IMR-90 (cell line): ENCODE results near the gene LPCAT4. TPM values are rescaled to one million over a fixed set of nuclear protein-coding genes. Genes with fewer than 3 reads are reported as not detected.

Source experiments
- ATAC-seq: fragments of 200-7000 bp; cut with Tn5 transposase; 2 replicates; pipeline ENCODE4 v1.9.1; 2020; ENCODE audit warnings: low read depth, mild to moderate bottlenecking, moderate library complexity
- BruUV-seq: library from RNA; stranded (reverse); fragments of 400-500 nt; replicated peaks from 2 replicates; lab custom pipeline; 2021; lab: Mats Ljungman, UMichigan
- CTCF ChIA-PET: fragments of 300-600 bp; formaldehyde crosslinking; extraction: SDS; loops from one replicate; lab custom pipeline; 2021; ENCODE audit warnings: antibody characterized with exemption; lab: Yijun Ruan, JAX
- POLR2A ChIA-PET: fragments of 300-600 bp; sonication (Branson Sonifier 250); formaldehyde crosslinking; loops from one replicate; lab custom pipeline; 2022; ENCODE audit warnings: antibody characterized with exemption; ENCODE audit not compliant: unreplicated experiment; lab: Charles Lee
- DNase-seq: peaks from one replicate; pipeline ENCODE4 v3.0.0; 2013
- H2AFZ ChIP-seq: replicated peaks from 2 replicates; pipeline ENCODE3; 2013; ENCODE audit warnings: low read length, mild to moderate bottlenecking; ENCODE audit not compliant: poor library complexity
- H2AK5ac ChIP-seq: 2 replicates; pipeline ENCODE4 v1.6.1; 2013; ENCODE audit warnings: low read depth, low read length, inconsistent platforms
- H2AK9ac ChIP-seq: replicated peaks from 2 replicates; pipeline ENCODE3; 2013; ENCODE audit warnings: mild to moderate bottlenecking, low read depth, low read length, moderate library complexity; ENCODE audit not compliant: poor library complexity
- H2BK120ac ChIP-seq: 2 replicates; pipeline ENCODE4 v1.6.1; 2013; ENCODE audit warnings: low read depth, low read length, inconsistent platforms
- H2BK15ac ChIP-seq: 3 replicates; pipeline ENCODE4 v1.6.1; 2013; ENCODE audit warnings: low read depth, low read length, inconsistent platforms
- H2BK20ac ChIP-seq: 2 replicates; pipeline ENCODE4 v1.6.1; 2013; ENCODE audit warnings: low read depth, mild to moderate bottlenecking, inconsistent platforms, low read length, moderate library complexity
- H2BK5ac ChIP-seq: 2 replicates; pipeline ENCODE4 v1.6.1; 2013; ENCODE audit warnings: mild to moderate bottlenecking, low read depth, low read length, inconsistent platforms; ENCODE audit not compliant: poor library complexity, severe bottlenecking
- H3K14ac ChIP-seq: replicated peaks from 2 replicates; pipeline ENCODE4 v1.6.1; 2013; ENCODE audit warnings: low read depth, low read length, inconsistent platforms
- H3K18ac ChIP-seq: 2 replicates; pipeline ENCODE4 v1.6.1; 2013; ENCODE audit warnings: low read depth, low read length, control low read depth
- H3K23ac ChIP-seq: 2 replicates; pipeline ENCODE4 v1.6.1; 2013; ENCODE audit warnings: low read depth, low read length, inconsistent platforms
- H3K27ac ChIP-seq: 2 replicates; pipeline ENCODE4 v1.5.1; 2013; ENCODE audit warnings: mild to moderate bottlenecking, control low read depth, low read length; ENCODE audit not compliant: insufficient read depth
- H3K27me3 ChIP-seq: 2 replicates; pipeline ENCODE4 v1.6.1; 2013; ENCODE audit warnings: low read length; ENCODE audit not compliant: control insufficient read depth, insufficient read depth
- H3K36me3 ChIP-seq: 2 replicates; pipeline ENCODE4 v1.6.1; 2013; ENCODE audit warnings: low read length, mixed read lengths; ENCODE audit not compliant: control insufficient read depth, insufficient read depth
- H3K4ac ChIP-seq: 2 replicates; pipeline ENCODE4 v1.6.1; 2013; ENCODE audit warnings: low read depth, low read length, inconsistent platforms
- H3K4me1 ChIP-seq: 2 replicates; pipeline ENCODE4 v1.6.1; 2013; ENCODE audit warnings: low read length, mixed read lengths; ENCODE audit not compliant: control insufficient read depth, insufficient read depth
- H3K4me2 ChIP-seq: 2 replicates; pipeline ENCODE4 v1.6.1; 2013; ENCODE audit warnings: low read depth, mild to moderate bottlenecking, control low read depth, low read length, moderate library complexity
- H3K4me3 ChIP-seq: 2 replicates; pipeline ENCODE4 v1.5.1; 2013; ENCODE audit warnings: low read depth, mild to moderate bottlenecking, control low read depth, low read length, moderate library complexity; ENCODE audit not compliant: insufficient read depth
- H3K56ac ChIP-seq: 2 replicates; pipeline ENCODE4 v1.6.1; 2013; ENCODE audit warnings: low read length, inconsistent platforms; ENCODE audit not compliant: insufficient read depth; ENCODE audit errors: extremely low read depth
- H3K79me1 ChIP-seq, 2 experiments: 2 replicates each; pipeline ENCODE4 v1.6.1; 2013; ENCODE audit warnings: low read length in 2 of 2, inconsistent platforms in 1 of 2, low read depth in 1 of 2
- H3K9ac ChIP-seq: 2 replicates; pipeline ENCODE4 v1.6.1; 2013; ENCODE audit warnings: low read depth, low read length, control low read depth
- H3K9me1 ChIP-seq: 2 replicates; pipeline ENCODE4 v1.6.1; 2013; ENCODE audit warnings: low read length, inconsistent platforms; ENCODE audit not compliant: insufficient read depth
- H3K9me3 ChIP-seq: 2 replicates; pipeline ENCODE4 v1.6.1; 2013; ENCODE audit warnings: low read length; ENCODE audit not compliant: control insufficient read depth, insufficient read depth
- H4K20me1 ChIP-seq: 2 replicates; pipeline ENCODE4 v1.6.1; 2013; ENCODE audit warnings: low read length, inconsistent platforms; ENCODE audit not compliant: insufficient read depth
- H4K5ac ChIP-seq: 2 replicates; pipeline ENCODE4 v1.6.1; 2013; ENCODE audit warnings: mild to moderate bottlenecking, low read depth, low read length, control low read depth
- H4K8ac ChIP-seq, 2 experiments: 2 replicates each; pipeline ENCODE4 v1.6.1; 2013; ENCODE audit warnings: low read depth in 2 of 2, low read length in 2 of 2, control low read depth in 1 of 2, inconsistent platforms in 1 of 2
- H4K91ac ChIP-seq: 2 replicates; pipeline ENCODE4 v1.6.1; 2013; ENCODE audit warnings: low read depth, low read length, inconsistent platforms; ENCODE audit not compliant: insufficient read depth
- BHLHE40 ChIP-seq: fragments of 150-350 bp; IDR thresholded peaks from 2 replicates; pipeline ENCODE4 v1.6.1; 2016; ENCODE audit warnings: mild to moderate bottlenecking, low read depth, low read length
- CEBPB ChIP-seq: IDR thresholded peaks from 2 replicates; pipeline ENCODE4 v1.6.1; 2012; ENCODE audit warnings: low read depth, low read length, improper control_type of control experiment
- CTCF ChIP-seq: conservative IDR thresholded peaks from 2 replicates; pipeline ENCODE4 v1.5.1; 2012; ENCODE audit warnings: mild to moderate bottlenecking, low read depth, low read length, improper control_type of control experiment
- ELK1 ChIP-seq: fragments of 150-350 bp; IDR thresholded peaks from 2 replicates; pipeline ENCODE4 v1.6.1; 2016; ENCODE audit warnings: low read depth, mild to moderate bottlenecking, low read length, moderate library complexity, borderline replicate concordance
- FOS ChIP-seq: fragments of 150-350 bp; IDR thresholded peaks from 2 replicates; pipeline ENCODE4 v1.6.1; 2016; ENCODE audit warnings: low read depth, low read length
- MAFK ChIP-seq: IDR thresholded peaks from 2 replicates; pipeline ENCODE4 v1.6.1; 2012; ENCODE audit warnings: low read depth, low read length, improper control_type of control experiment
- NFE2L2 ChIP-seq: fragments of 150-350 bp; IDR thresholded peaks from 2 replicates; pipeline ENCODE4 v1.6.1; 2016; ENCODE audit warnings: low read depth, mild to moderate bottlenecking, low read length
- POLR2A ChIP-seq: IDR thresholded peaks from 2 replicates; pipeline ENCODE4 v1.6.1; 2012; ENCODE audit warnings: mild to moderate bottlenecking, low read depth, low read length
- RAD21 ChIP-seq: IDR thresholded peaks from 2 replicates; pipeline ENCODE4 v1.6.1; 2012; ENCODE audit warnings: low read length, improper control_type of control experiment
- RCOR1 ChIP-seq: IDR thresholded peaks from 2 replicates; pipeline ENCODE4 v1.6.1; 2012; ENCODE audit warnings: mild to moderate bottlenecking, low read length, improper control_type of control experiment; ENCODE audit not compliant: insufficient replicate concordance
- SMC3 ChIP-seq: fragments of 150-350 bp; IDR thresholded peaks from 2 replicates; pipeline ENCODE4 v1.6.1; 2016; ENCODE audit warnings: low read depth, mild to moderate bottlenecking, antibody characterized with exemption, low read length, moderate library complexity
- USF2 ChIP-seq: fragments of 150-350 bp; IDR thresholded peaks from 2 replicates; pipeline ENCODE4 v1.6.1; 2017; ENCODE audit warnings: mild to moderate bottlenecking, antibody characterized with exemption, low read length, low read depth
- WGBS, 2 experiments: methylation state at CpG; one replicate each; pipeline versions ENCODE4 v1.1.5 to v1.1.7; 2013; ENCODE audit warnings: missing lambda C conversion rate in 2 of 2; ENCODE audit not compliant: insufficient read length in 1 of 2; ENCODE audit errors: extremely low coverage in 2 of 2; 5-methylcytosine and 5-hydroxymethylcytosine counted together
- dilution Hi-C: fragments of 300-500 bp; cut with HindIII; formaldehyde crosslinking; loops from one replicate; pipeline ENCODE4 v1.14.3; 2018; ENCODE audit warnings: low sequenced_read_pairs; ENCODE audit not compliant: unreplicated experiment
- in situ Hi-C: fragments of 300-500 bp; cut with MboI; formaldehyde crosslinking; loops from 3 replicates; pipeline ENCODE4 v1.14.3; 2019; ENCODE audit warnings: low sequenced_read_pairs, inconsistent platforms, mixed read lengths
- intact Hi-C: fragments of 100-400 bp; cut with micrococcal nuclease; formaldehyde crosslinking; loops from 2 replicates; pipeline ENCODE4 v1.10.0; 2022
- polyA plus RNA-seq, 3 experiments: library from polyadenylated mRNA; depleted of rRNA; stranded (reverse); fragments of >200 nt; gene quantifications; 2 replicates each; pipeline ENCODE4 v1.2.3, GENCODE V29; 2012; ENCODE audit warnings: low replicate concordance in 1 of 3
- total RNA-seq: library from RNA; depleted of rRNA; stranded (reverse); fragments of >200 nt; gene quantifications from 2 replicates; pipeline ENCODE4 v1.2.3, GENCODE V29; 2012

The LPCAT4 gene
- total and polyA plus RNA-seq, 2 of the 4 experiments (the other 2 are of a cell fraction) = 3.8 to 44.4 TPM

- H2BK5ac ChIP-seq = no peak overlapping the region
- no peak overlapping the region for H2BK15ac ChIP-seq
- no peaks in the 10 kb centered on the region for H3K27me3 ChIP-seq
- H3K14ac ChIP-seq = no peak overlapping the region
- no peak overlapping the region for H3K27ac ChIP-seq
- peaks cover 10% of the 10 kb centered on the region for H3K9me1 ChIP-seq
- no peak overlapping the region for H2AK9ac ChIP-seq
- H3K4me1 ChIP-seq = 0 out of 2 replicates have a peak, but pooled peaks cover 3% of the 10 kb centered on the region
- no peak overlapping the region for H2BK120ac ChIP-seq
- no CpG with 5 or more reads among the region's 8 CpGs for WGBS, 2 experiments
- H2AFZ ChIP-seq = no peak overlapping the region
- no peak overlapping the region for H3K4me3 ChIP-seq
- H3K36me3 ChIP-seq = peaks cover 23% of the 10 kb centered on the region
- no peak overlapping the region for H4K91ac ChIP-seq
- H3K79me1 ChIP-seq = peaks cover 23 to 39% of the 10 kb centered on the region in 2 experiments
- no peak overlapping the region for H3K4me2 ChIP-seq
- in situ Hi-C loops (loop anchor here (10.0 kb wide), 1 partner anchor 259 kb away; the partner anchor contains the start of genes EMC7 and PGBD4), intact Hi-C loops (loop anchor here (10.0 kb wide), 1 partner anchor 299 kb away; no protein-coding TSS in a partner anchor), dilution Hi-C loops (no loop called here)
- TF ChIP-seq MAFK (no peak), SMC3 (no peak), BHLHE40 (no peak), USF2 (no peak), CEBPB (no peak), ELK1 (no peak), RCOR1 (no peak), NFE2L2 (no peak), FOS (no peak), POLR2A (no peak), CTCF (no peak), RAD21 (no peak)
- no peak overlapping the region for H3K56ac ChIP-seq
- peaks cover 8% of the 10 kb centered on the region; the same call in 1 of the 2 replicates for H4K20me1 ChIP-seq
- no peak for ATAC-seq
- no peak overlapping the region for H3K9ac ChIP-seq
- H3K23ac ChIP-seq = no peak overlapping the region
- no peak overlapping the region for H4K5ac ChIP-seq
- H4K8ac ChIP-seq = no peak overlapping the region
- no TSS peak for BruUV-seq
- H3K4ac ChIP-seq = no peak overlapping the region
- no peak overlapping the region for H3K18ac ChIP-seq
- ChIA-PET POLR2A (no interaction called here), CTCF (interaction anchor here (0.7 kb wide), 1 partner anchor 217 kb away, joined by 3 read pairs; no protein-coding TSS in a partner anchor)
- no peak overlapping the region for H2BK20ac ChIP-seq
- DNase-seq = no peak
- no peak overlapping the region for H2AK5ac ChIP-seq
- H3K9me3 ChIP-seq = no peaks in the 10 kb centered on the region
Observed at GRCh38 chr15:34364041-34364440, 3.0 kb downstream of the LPCAT4 start.
